SJCRH30 (cell line): ENCODE results near the gene UFC1. TPM values are rescaled to one million over a fixed set of nuclear protein-coding genes. Genes with fewer than 3 reads are reported as not detected.

Experiments used
- DNase-seq, 2 experiments: peaks; one replicate each; pipeline ENCODE4 v3.0.0-alpha.2; 2015 to 2020
- H3K27ac ChIP-seq: fragments of 250-450 bp; sonication (Bioruptor Pico); 2 replicates; pipeline ENCODE4 v1.5.1; 2020; ENCODE audit warnings: mild to moderate bottlenecking, moderate library complexity
- H3K27me3 ChIP-seq: fragments of 250-450 bp; sonication (Bioruptor Pico); 2 replicates; pipeline ENCODE4 v1.5.1; 2020; ENCODE audit warnings: mild to moderate bottlenecking, moderate library complexity
- H3K36me3 ChIP-seq: fragments of 250-450 bp; sonication (Bioruptor Pico); 2 replicates; pipeline ENCODE4 v1.5.1; 2020; ENCODE audit warnings: mild to moderate bottlenecking, moderate library complexity
- H3K4me1 ChIP-seq: fragments of 250-450 bp; sonication (Bioruptor Pico); 2 replicates; pipeline ENCODE4 v1.5.1; 2020; ENCODE audit warnings: mild to moderate bottlenecking, moderate library complexity
- H3K4me3 ChIP-seq: fragments of 250-450 bp; sonication (Bioruptor Pico); 2 replicates; pipeline ENCODE4 v1.5.1; 2020; ENCODE audit warnings: mild to moderate bottlenecking, moderate library complexity
- H3K9me3 ChIP-seq: fragments of 250-450 bp; sonication (Bioruptor Pico); replicated peaks from 2 replicates; pipeline ENCODE4 v1.5.1; 2020; ENCODE audit warnings: mild to moderate bottlenecking, moderate library complexity
- total RNA-seq: library from RNA; depleted of rRNA; stranded (reverse); fragments of >200 nt; shearing (Covaris generic); gene quantifications from 2 replicates; pipeline ENCODE4 v1.2.3, GENCODE V29; 2014

The UFC1 gene
- total RNA-seq, 1 experiment from 2014 or later, result 51.6 TPM

GRCh38 chr1:161128591-161129420 lies 25.0 kb upstream of the UFC1 start:
- DNase-seq, result peak; percentile 62 to 80
- Histone ChIP-seq H3K27me3 (no peaks in the 10 kb centered on the region), H3K36me3 (peaks cover 19% of the 10 kb centered on the region), H3K4me3 (no peak overlapping the region), H3K27ac (peak overlapping the region; percentile 56), H3K9me3 (no peaks in the 10 kb centered on the region), H3K4me1 (peaks cover 32% of the 10 kb centered on the region)

- Histone ChIP-seq H3K4me3 (no peak overlapping the region), H3K27me3 (no peaks in the 10 kb centered on the region), H3K36me3 (peaks cover 8% of the 10 kb centered on the region), H3K27ac (no peak overlapping the region), H3K9me3 (no peaks in the 10 kb centered on the region), H3K4me1 (peaks cover 32% of the 10 kb centered on the region)
- no peak for DNase-seq
Observed at GRCh38 chr1:161130266-161130665, 23.5 kb upstream of the UFC1 start.

- H3K4me3 ChIP-seq, result peak overlapping the region; percentile 73
- no peaks in the 10 kb centered on the region for H3K9me3 ChIP-seq
- peaks cover 32% of the 10 kb centered on the region for H3K4me1 ChIP-seq
- H3K36me3 ChIP-seq, result 0 out of 2 replicates have a peak, but pooled peaks cover 2% of the 10 kb centered on the region
- H3K27ac ChIP-seq, result peak overlapping the region; percentile 79
- no peaks in the 10 kb centered on the region for H3K27me3 ChIP-seq
- peak in 1 of 2 experiments; percentile 28 for DNase-seq
Observed at GRCh38 chr1:161131523-161132409, 22.0 kb upstream of the UFC1 start.

- Histone ChIP-seq H3K4me3 (peak within 1 kb of the TSS; percentile 73), H3K27ac (peak within 1 kb of the TSS; percentile 79), H3K9me3 (no peaks in the 10 kb centered on the region), H3K27me3 (no peaks in the 10 kb centered on the region), H3K36me3 (no peaks in the 10 kb centered on the region), H3K4me1 (peaks cover 31% of the 10 kb centered on the region)
- DNase-seq, result peak; percentile 91 to 94
Observed at GRCh38 chr1:161132410-161133219, 21.2 kb upstream of the UFC1 start, which contains the start of gene DEDD. Gene DEDD (minus strand): TSS chr1:161132667. CDS start chr1:161124462, 8,205 bp downstream.

- DNase-seq, result no peak
- no peaks in the 10 kb centered on the region for H3K27me3 ChIP-seq
- no peaks in the 10 kb centered on the region for H3K36me3 ChIP-seq
- peak overlapping the region; percentile 79 for H3K27ac ChIP-seq
- H3K4me1 ChIP-seq, result peaks cover 28% of the 10 kb centered on the region
- peak overlapping the region; percentile 73 for H3K4me3 ChIP-seq
- no peaks in the 10 kb centered on the region for H3K9me3 ChIP-seq
Observed at GRCh38 chr1:161133220-161133740, 20.5 kb upstream of the UFC1 start.

GRCh38 chr1:161137881-161138280 lies 15.9 kb upstream of the UFC1 start:
- Histone ChIP-seq H3K36me3 (no peaks in the 10 kb centered on the region), H3K4me1 (peaks cover 13% of the 10 kb centered on the region; the same call in 1 of the 2 replicates), H3K27me3 (no peaks in the 10 kb centered on the region), H3K27ac (peak overlapping the region; percentile 10; the same call in 1 of the 2 replicates), H3K9me3 (no peaks in the 10 kb centered on the region), H3K4me3 (no peak overlapping the region)
- DNase-seq, result peak in 1 of 2 experiments; percentile 45

GRCh38 chr1:161138431-161138830 lies 15.3 kb upstream of the UFC1 start:
- Histone ChIP-seq H3K9me3 (no peaks in the 10 kb centered on the region), H3K4me1 (peaks cover 13% of the 10 kb centered on the region; the same call in 1 of the 2 replicates), H3K27me3 (no peaks in the 10 kb centered on the region), H3K36me3 (no peaks in the 10 kb centered on the region), H3K4me3 (no peak overlapping the region), H3K27ac (peak overlapping the region; percentile 10; the same call in 1 of the 2 replicates)
- DNase-seq, result no peak

GRCh38 chr1:161139766-161140165 lies 14.0 kb upstream of the UFC1 start:
- peak in 1 of 2 experiments; percentile 62 for DNase-seq
- Histone ChIP-seq H3K4me3 (no peak overlapping the region), H3K9me3 (no peaks in the 10 kb centered on the region), H3K36me3 (no peaks in the 10 kb centered on the region), H3K27me3 (no peaks in the 10 kb centered on the region), H3K27ac (no peak overlapping the region), H3K4me1 (peaks cover 13% of the 10 kb centered on the region; the same call in 1 of the 2 replicates)

- DNase-seq, result no peak
- Histone ChIP-seq H3K27me3 (no peaks in the 10 kb centered on the region), H3K9me3 (no peaks in the 10 kb centered on the region), H3K4me3 (no peak overlapping the region), H3K4me1 (peaks cover 13% of the 10 kb centered on the region; the same call in 1 of the 2 replicates), H3K36me3 (no peaks in the 10 kb centered on the region), H3K27ac (no peak overlapping the region)
Observed at GRCh38 chr1:161140755-161141400, 12.9 kb upstream of the UFC1 start.

- H3K27ac ChIP-seq, result no peak overlapping the region
- DNase-seq, result no peak
- no peaks in the 10 kb centered on the region for H3K4me1 ChIP-seq
- H3K27me3 ChIP-seq, result no peaks in the 10 kb centered on the region
- no peaks in the 10 kb centered on the region for H3K9me3 ChIP-seq
- no peak overlapping the region for H3K4me3 ChIP-seq
- no peaks in the 10 kb centered on the region for H3K36me3 ChIP-seq
Observed at GRCh38 chr1:161145832-161146231, 7.9 kb upstream of the UFC1 start.

- H3K4me3 ChIP-seq, result peak overlapping the region; percentile 95
- DNase-seq, result no peak
- no peaks in the 10 kb centered on the region for H3K27me3 ChIP-seq
- H3K4me1 ChIP-seq, result no peaks in the 10 kb centered on the region
- no peaks in the 10 kb centered on the region for H3K9me3 ChIP-seq
- H3K36me3 ChIP-seq, result no peaks in the 10 kb centered on the region
- peak overlapping the region; percentile 96; the same call in 1 of the 2 replicates for H3K27ac ChIP-seq
Observed at GRCh38 chr1:161153176-161153575, 602 bp upstream of the UFC1 start.

GRCh38 chr1:161157867-161158266 lies 4.1 kb downstream of the UFC1 start:
- no peak overlapping the region for H3K4me3 ChIP-seq
- H3K9me3 ChIP-seq, result no peaks in the 10 kb centered on the region
- H3K36me3 ChIP-seq, result no peaks in the 10 kb centered on the region
- no peaks in the 10 kb centered on the region for H3K27me3 ChIP-seq
- no peak overlapping the region for H3K27ac ChIP-seq
- DNase-seq, result no peak
- H3K4me1 ChIP-seq, result no peaks in the 10 kb centered on the region; the same call in 1 of the 2 replicates

GRCh38 chr1:161158316-161159010 lies 4.7 kb downstream of the UFC1 start:
- DNase-seq, result no peak
- Histone ChIP-seq H3K9me3 (no peaks in the 10 kb centered on the region), H3K27me3 (no peaks in the 10 kb centered on the region), H3K27ac (no peak overlapping the region), H3K4me3 (peak overlapping the region; percentile 79; the same call in 1 of the 2 replicates), H3K36me3 (no peaks in the 10 kb centered on the region), H3K4me1 (no peaks in the 10 kb centered on the region; the same call in 1 of the 2 replicates)
